AG10803 (cell line): ENCODE data around the gene CHCHD3.

ENCODE experiments used
- DNase-seq: peaks from one replicate; pipeline ENCODE4 v3.0.0; 2010; ENCODE audit warnings: low read depth
- H3K4me3 ChIP-seq: 2 replicates; pipeline ENCODE4 v1.5.1; 2011; ENCODE audit warnings: mild to moderate bottlenecking, low read length, control low read depth
- TF ChIP-seq, protein P1 (sequence below): conservative IDR thresholded peaks from 2 replicates; pipeline ENCODE4 v1.5.1; 2011; ENCODE audit warnings: mild to moderate bottlenecking, low read length, control low read depth, inconsistent platforms

CHCHD3 gene

GRCh38 chr7:132777414-132777813 lies 304.5 kb downstream of the CHCHD3 start:
- DNase-seq: no peak
- H3K4me3 ChIP-seq: no peak overlapping the region
- TF ChIP-seq, protein P1, sequence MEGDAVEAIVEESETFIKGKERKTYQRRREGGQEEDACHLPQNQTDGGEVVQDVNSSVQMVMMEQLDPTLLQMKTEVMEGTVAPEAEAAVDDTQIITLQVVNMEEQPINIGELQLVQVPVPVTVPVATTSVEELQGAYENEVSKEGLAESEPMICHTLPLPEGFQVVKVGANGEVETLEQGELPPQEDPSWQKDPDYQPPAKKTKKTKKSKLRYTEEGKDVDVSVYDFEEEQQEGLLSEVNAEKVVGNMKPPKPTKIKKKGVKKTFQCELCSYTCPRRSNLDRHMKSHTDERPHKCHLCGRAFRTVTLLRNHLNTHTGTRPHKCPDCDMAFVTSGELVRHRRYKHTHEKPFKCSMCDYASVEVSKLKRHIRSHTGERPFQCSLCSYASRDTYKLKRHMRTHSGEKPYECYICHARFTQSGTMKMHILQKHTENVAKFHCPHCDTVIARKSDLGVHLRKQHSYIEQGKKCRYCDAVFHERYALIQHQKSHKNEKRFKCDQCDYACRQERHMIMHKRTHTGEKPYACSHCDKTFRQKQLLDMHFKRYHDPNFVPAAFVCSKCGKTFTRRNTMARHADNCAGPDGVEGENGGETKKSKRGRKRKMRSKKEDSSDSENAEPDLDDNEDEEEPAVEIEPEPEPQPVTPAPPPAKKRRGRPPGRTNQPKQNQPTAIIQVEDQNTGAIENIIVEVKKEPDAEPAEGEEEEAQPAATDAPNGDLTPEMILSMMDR: no peak

DNA sequence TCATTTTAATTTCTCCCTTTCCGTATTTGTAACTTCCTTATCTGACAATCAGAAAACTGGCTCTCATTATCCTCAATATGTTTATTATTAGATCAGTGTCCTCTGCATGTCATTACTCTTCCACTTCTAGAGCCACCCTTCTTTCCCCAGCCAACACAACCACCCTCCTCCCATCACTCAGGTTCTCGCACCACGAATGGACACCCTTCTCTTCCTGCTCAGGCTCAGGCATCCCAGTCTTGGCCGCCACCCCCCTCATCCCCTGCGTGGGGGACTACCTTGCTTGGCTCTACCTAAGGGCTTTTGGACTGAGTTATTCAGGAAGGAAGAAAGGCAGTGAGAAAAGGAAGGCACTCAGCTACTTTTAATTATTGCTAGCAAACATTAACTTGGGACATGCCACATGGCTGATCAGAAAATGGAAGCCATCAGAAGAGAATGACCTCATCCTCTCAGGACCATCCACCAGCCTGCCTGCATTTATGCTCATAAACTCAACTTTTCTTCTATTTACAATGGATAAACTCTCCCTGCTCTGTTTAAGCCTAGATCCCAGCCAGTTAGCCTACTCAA lies 305.8 kb downstream of the CHCHD3 start:
- H3K4me3 ChIP-seq: no peak overlapping the region
- DNase-seq: no peak
- TF ChIP-seq, protein P1: no peak

- TF ChIP-seq, protein P1: no peak
- H3K4me3 ChIP-seq: no peak overlapping the region
- peak; percentile 91 for DNase-seq
Observed at GRCh38 chr7:132773527-132773956, 308.3 kb downstream of the CHCHD3 start.

DNA sequence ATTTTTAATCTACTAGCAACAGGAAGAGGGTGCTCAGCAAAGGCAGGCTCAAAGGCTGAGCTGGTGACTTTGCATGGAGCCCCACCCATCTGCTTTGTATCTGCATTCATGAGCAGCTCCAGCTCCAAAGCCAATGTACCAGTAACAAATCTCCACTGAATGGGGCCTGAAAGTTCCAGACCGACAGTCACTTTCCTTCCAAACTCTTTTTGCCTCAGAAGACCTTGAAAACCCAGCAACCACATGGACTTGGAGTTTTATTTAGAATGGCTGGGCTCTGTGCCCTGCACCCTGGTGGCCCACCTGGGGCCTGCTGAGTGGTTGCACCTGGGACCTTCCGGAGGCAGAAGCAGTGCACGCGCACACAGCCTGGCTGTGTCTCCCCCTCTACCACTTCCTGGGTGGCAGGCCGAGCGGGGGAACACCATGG lies 310.6 kb downstream of the CHCHD3 start:
- TF ChIP-seq, protein P1: no peak
- no peak for DNase-seq
- no peak overlapping the region for H3K4me3 ChIP-seq

DNA sequence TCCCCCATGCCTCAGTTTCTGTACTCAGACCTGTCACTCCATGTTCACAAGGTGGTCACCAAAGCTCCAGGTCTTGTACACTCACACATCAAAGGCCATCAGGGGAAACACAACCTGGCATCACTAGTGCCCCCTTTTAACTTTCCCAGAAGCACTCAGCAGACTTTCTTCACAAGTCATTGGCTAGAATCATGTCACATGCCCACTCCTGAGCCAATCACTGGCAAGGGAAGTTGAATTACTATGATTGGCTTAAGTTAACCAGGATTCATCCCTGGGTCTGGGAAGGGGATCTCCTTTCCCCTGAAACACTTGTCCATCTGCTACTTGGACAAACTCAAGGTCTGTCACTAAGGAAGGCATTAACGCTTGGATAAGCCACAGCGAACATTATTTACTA lies 311.8 kb downstream of the CHCHD3 start:
- H3K4me3 ChIP-seq: no peak overlapping the region
- DNase-seq: no peak

GRCh38 chr7:132769280-132769679 lies 312.6 kb downstream of the CHCHD3 start:
- H3K4me3 ChIP-seq: no peak overlapping the region
- DNase-seq: no peak
- TF ChIP-seq, protein P1: no peak

More for the DNA sequence above, 311.8 kb downstream of the CHCHD3 start:
- TF ChIP-seq, protein P1: no peak

DNA sequence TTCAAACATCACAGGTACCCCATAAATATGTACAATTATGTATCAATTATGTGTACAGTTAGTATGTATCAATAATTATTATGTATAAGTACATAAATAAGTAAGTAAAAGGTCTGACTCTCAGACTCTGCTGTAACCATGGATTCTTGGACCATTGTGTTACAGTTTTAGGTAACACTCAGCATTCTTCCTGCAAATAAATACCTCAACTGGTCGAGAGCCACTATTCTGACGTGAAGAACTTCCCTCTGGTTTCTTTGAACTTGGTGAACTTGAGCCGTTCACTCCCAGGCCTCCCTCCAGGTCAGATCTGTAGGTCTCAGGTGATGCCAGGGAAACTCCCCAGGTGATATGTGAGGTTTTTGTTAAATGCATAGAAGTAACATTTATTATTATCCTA lies 313.8 kb downstream of the CHCHD3 start:
- H3K4me3 ChIP-seq: no peak overlapping the region
- DNase-seq: no peak
- TF ChIP-seq, protein P1: no peak
